ENCODE measurements around the gene SLC25A47.
"Not testable (repeated sequence)": the region's sequence is repeated elsewhere in the genome, so short reads cannot be mapped to it uniquely, and the experiment has no call there.

The SLC25A47 gene

DNA sequence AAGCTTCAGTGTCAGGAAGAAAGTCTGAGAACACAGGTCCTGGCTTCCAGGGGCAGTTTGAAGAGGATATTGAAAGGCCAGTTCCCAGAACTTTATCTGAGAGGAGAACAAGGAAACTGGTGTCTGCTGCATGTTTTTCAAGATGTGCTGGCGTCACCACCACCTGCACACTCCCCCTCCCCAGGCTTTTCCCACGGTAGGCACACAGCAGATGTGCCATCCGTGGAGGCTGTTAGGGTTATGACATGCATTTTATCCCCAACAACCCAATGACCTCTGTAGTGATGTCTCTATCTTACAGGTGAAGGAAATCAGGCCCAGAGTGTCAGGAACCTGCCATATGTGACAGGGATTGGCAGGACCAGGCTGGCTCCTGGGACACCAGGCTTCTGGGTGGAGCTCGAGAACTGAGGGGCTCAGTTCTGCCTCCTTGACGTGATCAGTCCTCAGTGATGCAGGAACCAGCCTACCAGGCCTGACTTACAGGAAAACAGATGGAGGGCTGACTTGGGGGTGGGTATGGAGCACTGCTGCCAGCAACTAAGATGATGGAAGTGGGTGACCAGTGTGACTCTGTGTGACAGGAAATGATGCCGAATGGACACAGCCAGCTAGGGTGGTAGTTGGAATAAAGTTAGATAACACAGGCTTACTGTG lies 16.8 kb downstream of the SLC25A47 start:
- H3K27me3 ChIP-seq (ENCODE audit: control insufficient read depth, insufficient read depth, low read length): no peaks in the 10 kb centered on the region
- no peak overlapping the region for H3K4me3 ChIP-seq (ENCODE audit: low read length)
- no peak overlapping the region for H3K27ac ChIP-seq (ENCODE audit: low read depth, low read length)
- peaks cover 10% of the 10 kb centered on the region for H3K4me1 ChIP-seq (ENCODE audit: control insufficient read depth, insufficient read depth, low read length)
- no peak overlapping the region for H3K9ac ChIP-seq (ENCODE audit: low read length)
- peaks cover 5% of the 10 kb centered on the region for H3K36me3 ChIP-seq (ENCODE audit: control insufficient read depth, insufficient read depth, low read length)

DNA sequence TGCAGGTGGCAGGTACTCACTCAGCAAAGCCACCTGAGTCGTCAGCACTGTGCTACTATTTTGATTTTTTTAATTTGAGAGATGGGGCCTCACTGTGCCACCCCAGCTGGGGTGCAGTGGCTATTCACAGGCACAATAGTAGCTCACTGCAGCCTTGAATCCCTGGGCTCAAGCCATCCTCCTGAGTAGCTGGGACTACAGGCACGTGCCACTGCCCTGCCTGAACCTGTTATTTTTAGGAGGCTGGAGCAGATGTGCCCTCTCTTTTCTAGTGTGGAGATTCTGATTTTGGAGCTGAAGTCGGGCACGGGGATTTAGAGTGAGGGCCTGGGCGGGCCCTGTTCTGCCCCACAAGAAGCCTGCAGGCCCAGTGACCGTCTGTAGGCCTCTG lies 17.3 kb downstream of the SLC25A47 start:
- H3K9ac ChIP-seq (ENCODE audit: low read length): no peak overlapping the region

DNA sequence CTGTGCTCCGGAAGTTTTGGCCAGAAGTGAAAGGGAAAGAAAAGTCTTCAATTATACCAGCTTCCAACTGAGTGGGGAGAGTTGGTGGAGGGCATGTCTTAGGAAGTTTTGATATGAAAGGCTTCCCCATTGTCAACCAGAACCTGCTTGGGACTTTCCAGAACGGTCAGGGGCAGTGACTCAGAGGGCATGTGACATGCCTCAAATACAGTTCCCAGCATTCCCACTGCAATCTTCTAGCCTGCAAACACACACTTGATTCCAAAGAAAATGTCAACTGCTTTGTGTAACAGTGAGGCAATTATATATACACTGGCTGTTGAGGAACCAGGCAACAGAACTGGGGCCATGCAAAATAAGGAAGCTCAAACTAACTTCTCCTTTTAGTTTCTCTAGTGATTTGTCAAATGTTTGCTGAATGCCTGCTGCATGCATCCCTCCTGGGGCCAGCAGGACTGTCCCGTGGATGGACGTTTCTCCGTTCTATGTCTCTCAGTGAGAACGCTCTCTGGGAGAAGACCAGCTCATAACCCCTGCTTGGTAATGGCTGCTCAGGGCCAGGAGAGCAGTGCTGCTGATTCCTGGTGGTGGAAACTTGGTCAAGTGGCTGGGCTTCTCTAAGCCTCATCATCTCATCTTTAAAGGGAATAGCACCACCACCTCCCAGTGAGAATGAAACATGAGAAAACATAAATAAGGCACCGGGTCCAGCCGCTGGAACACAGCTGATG lies 18.3 kb downstream of the SLC25A47 start:
- peak overlapping the region; percentile 41 for H3K27ac ChIP-seq (ENCODE audit: low read depth, low read length)
- H3K4me1 ChIP-seq (ENCODE audit: control insufficient read depth, insufficient read depth, low read length): peaks cover 10% of the 10 kb centered on the region
- H3K36me3 ChIP-seq (ENCODE audit: control insufficient read depth, insufficient read depth, low read length): peaks cover 7% of the 10 kb centered on the region
- no peak overlapping the region for H3K9ac ChIP-seq (ENCODE audit: low read length)
- no peak overlapping the region for H3K4me3 ChIP-seq (ENCODE audit: low read length)
- no peaks in the 10 kb centered on the region for H3K27me3 ChIP-seq (ENCODE audit: control insufficient read depth, insufficient read depth, low read length)

More for the DNA sequence above, 17.3 kb downstream of the SLC25A47 start:
- no peak overlapping the region for H3K4me3 ChIP-seq (ENCODE audit: low read length)
- H3K4me1 ChIP-seq (ENCODE audit: control insufficient read depth, insufficient read depth, low read length): peaks cover 10% of the 10 kb centered on the region
- H3K27ac ChIP-seq (ENCODE audit: low read depth, low read length): no peak overlapping the region
- H3K27me3 ChIP-seq (ENCODE audit: control insufficient read depth, insufficient read depth, low read length): no peaks in the 10 kb centered on the region
- H3K36me3 ChIP-seq (ENCODE audit: control insufficient read depth, insufficient read depth, low read length): peaks cover 5% of the 10 kb centered on the region

DNA sequence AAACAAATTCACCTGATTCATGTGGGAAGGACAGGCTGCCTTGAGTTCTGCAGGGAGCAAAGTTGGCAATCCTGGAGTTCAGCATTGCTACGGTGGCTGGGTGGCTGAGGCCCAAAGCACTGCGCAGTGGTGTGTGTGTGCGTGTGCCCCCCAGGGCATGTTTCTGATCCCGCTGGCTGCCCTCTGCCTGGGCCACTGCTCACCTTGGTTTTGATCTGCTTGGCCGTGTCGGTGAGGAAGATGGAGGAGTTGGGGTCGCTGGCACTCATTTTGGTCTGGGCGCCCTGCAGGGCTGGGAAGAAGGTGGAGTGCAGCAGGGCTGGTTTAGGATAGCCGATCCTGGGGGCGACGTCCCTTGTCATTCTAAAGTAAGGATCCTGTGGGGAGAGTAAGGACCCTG lies 19.1 kb downstream of the SLC25A47 start:
- Histone ChIP-seq H3K27ac (ENCODE audit: low read depth, low read length) (peak overlapping the region; percentile 41), H3K4me3 (ENCODE audit: low read length) (no peak overlapping the region), H3K9ac (ENCODE audit: low read length) (no peak overlapping the region), H3K27me3 (ENCODE audit: control insufficient read depth, insufficient read depth, low read length) (no peaks in the 10 kb centered on the region), H3K36me3 (ENCODE audit: control insufficient read depth, insufficient read depth, low read length) (peaks cover 4% of the 10 kb centered on the region), H3K4me1 (ENCODE audit: control insufficient read depth, insufficient read depth, low read length) (peaks cover 10% of the 10 kb centered on the region)

DNA sequence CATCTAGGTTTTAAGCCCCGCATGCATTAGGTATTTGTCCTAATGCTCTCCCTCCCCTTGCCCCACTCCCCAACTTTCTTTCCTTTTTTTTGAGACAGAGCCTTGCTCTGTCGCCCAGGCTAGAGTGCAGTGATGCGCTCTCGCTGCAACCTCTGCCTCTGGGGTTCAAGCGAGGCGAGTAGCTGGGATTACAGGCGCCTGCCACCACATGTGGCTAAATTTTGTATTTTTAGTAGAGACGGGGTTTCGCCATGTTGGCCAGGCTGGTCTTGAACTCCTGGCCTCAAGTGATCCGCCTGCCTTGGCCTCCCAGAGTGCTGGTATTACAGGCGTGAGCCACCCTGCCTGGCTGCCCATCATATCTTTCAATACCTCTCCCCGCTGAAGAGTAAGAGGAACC lies 19.7 kb downstream of the SLC25A47 start:
- H3K4me1 ChIP-seq (ENCODE audit: control insufficient read depth, insufficient read depth, low read length); H3K27ac ChIP-seq (ENCODE audit: low read depth, low read length); H3K36me3 ChIP-seq (ENCODE audit: control insufficient read depth, insufficient read depth, low read length); H3K27me3 ChIP-seq (ENCODE audit: control insufficient read depth, insufficient read depth, low read length); H3K9ac ChIP-seq (ENCODE audit: low read length); H3K4me3 ChIP-seq (ENCODE audit: low read length): not testable (repeated sequence)

DNA sequence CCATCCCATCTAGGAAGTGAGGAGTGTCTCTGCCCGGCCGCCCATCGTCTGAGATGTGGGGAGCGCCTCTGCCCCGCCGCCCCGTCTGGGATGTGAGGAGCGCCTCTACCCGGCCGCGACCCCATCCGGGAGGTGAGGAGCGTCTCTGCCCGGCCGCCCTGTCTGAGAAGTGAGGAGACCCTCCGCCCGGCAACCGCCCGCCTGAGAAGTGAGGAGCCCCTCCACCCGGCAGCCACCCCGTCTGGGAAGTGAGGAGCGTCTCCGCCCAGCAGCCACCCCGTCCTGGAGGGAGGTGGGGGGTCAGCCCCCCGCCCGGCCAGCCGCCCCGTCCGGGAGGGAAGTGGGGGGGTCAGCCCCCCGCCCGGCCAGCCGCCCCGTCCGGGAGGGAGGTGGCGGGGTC lies 21.5 kb downstream of the SLC25A47 start:
- H3K4me1 ChIP-seq (ENCODE audit: control insufficient read depth, insufficient read depth, low read length); H3K27me3 ChIP-seq (ENCODE audit: control insufficient read depth, insufficient read depth, low read length); H3K27ac ChIP-seq (ENCODE audit: low read depth, low read length); H3K9ac ChIP-seq (ENCODE audit: low read length); H3K4me3 ChIP-seq (ENCODE audit: low read length): not testable (repeated sequence)
- peaks cover 13% of the 10 kb centered on the region for H3K36me3 ChIP-seq (ENCODE audit: control insufficient read depth, insufficient read depth, low read length)

DNA sequence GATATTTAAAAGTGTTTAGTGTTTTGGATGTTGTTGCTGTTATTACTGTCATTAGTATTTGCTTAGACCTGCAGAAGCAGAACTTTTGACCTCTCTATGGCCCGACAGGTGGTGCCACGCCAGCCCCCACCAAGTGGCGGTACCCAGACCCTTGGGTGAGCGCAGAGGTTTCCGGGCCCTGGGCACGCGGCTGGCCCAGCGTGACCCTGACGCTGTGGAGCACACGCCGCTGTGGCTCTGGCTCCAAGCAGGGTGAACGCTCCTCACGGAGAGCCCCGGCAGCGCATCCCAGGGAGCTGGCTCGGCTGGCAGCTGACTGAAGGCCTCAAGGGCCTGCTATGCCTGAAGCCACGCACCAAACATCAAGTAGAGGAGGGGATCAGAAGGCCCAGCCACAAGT lies 22.6 kb downstream of the SLC25A47 start:
- Histone ChIP-seq H3K4me3 (ENCODE audit: low read length) (no peak overlapping the region), H3K36me3 (ENCODE audit: control insufficient read depth, insufficient read depth, low read length) (peaks cover 17% of the 10 kb centered on the region), H3K4me1 (ENCODE audit: control insufficient read depth, insufficient read depth, low read length) (peaks cover 10% of the 10 kb centered on the region), H3K27me3 (ENCODE audit: control insufficient read depth, insufficient read depth, low read length) (no peaks in the 10 kb centered on the region), H3K27ac (ENCODE audit: low read depth, low read length) (no peak overlapping the region), H3K9ac (ENCODE audit: low read length) (no peak overlapping the region)

DNA sequence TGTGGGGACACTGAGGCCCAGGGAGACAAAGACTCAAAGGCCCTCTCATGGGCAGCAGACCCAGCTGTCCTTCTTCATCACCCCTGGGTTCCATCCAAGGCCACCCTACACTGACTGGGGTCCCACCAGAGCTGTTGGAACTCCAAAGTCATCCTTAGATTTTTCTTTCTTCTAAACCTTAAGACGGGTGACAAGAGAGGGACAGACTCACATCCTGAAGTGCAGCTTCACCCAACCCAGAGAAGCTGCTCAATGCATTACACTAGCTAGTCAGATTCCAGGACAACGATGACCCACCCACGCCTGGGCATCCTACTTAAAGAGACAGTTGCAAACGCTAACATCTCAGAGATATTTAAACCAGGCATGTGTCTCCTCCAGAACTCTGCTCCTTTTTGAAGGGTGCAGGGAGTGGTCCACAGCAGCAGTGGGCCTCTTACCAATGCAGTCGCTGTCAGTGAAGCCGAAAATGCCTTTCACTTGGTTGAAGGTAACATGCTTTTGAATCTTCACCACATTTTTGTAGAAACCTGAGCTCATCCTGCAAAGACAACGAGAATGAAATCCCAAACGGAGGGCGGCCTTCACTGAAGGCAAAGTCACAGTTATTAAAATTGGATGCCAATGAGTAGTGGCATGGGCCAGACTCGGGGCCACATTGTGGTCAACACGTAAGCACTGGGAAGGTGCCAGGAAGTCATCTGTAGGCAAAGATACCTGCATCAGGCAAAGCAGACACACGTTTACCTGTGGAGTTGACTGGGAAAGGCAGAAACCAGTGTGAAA lies 23.4 kb downstream of the SLC25A47 start:
- H3K27ac ChIP-seq (ENCODE audit: low read depth, low read length): no peak overlapping the region

DNA sequence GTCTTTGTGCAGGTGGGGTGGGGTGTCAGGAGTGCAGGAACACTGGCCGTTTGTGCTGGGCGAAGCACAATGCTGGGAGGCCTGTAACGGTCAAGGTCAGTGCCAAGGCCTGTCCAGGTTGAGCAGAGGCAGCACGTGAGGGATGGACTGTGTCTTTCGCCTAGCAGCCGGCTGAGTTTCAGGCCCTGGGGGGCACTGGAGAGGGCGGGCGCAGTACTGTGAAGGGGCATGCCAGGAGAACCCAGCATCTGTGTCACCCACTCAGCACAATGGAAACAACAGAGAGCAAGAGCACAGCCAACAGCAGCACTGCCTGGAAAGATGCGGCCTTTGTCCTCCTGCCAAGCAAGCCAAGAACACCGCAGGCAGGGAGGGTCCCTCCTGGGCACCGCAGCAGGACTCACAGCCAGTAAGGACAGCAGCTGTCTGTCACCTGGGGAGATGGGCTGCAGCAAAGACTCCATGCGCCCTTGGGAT lies 25.2 kb downstream of the SLC25A47 start:
- H3K36me3 ChIP-seq (ENCODE audit: control insufficient read depth, insufficient read depth, low read length): peaks cover 20% of the 10 kb centered on the region
- no peaks in the 10 kb centered on the region for H3K27me3 ChIP-seq (ENCODE audit: control insufficient read depth, insufficient read depth, low read length)
- no peak overlapping the region for H3K9ac ChIP-seq (ENCODE audit: low read length)
- H3K4me1 ChIP-seq (ENCODE audit: control insufficient read depth, insufficient read depth, low read length): no peaks in the 10 kb centered on the region
- no peak overlapping the region for H3K27ac ChIP-seq (ENCODE audit: low read depth, low read length)
- no peak overlapping the region for H3K4me3 ChIP-seq (ENCODE audit: low read length)

More for the DNA sequence above, 23.4 kb downstream of the SLC25A47 start:
- Histone ChIP-seq H3K36me3 (ENCODE audit: control insufficient read depth, insufficient read depth, low read length) (peaks cover 21% of the 10 kb centered on the region), H3K27me3 (ENCODE audit: control insufficient read depth, insufficient read depth, low read length) (no peaks in the 10 kb centered on the region), H3K9ac (ENCODE audit: low read length) (no peak overlapping the region), H3K4me3 (ENCODE audit: low read length) (no peak overlapping the region), H3K4me1 (ENCODE audit: control insufficient read depth, insufficient read depth, low read length) (peaks cover 7% of the 10 kb centered on the region)

DNA sequence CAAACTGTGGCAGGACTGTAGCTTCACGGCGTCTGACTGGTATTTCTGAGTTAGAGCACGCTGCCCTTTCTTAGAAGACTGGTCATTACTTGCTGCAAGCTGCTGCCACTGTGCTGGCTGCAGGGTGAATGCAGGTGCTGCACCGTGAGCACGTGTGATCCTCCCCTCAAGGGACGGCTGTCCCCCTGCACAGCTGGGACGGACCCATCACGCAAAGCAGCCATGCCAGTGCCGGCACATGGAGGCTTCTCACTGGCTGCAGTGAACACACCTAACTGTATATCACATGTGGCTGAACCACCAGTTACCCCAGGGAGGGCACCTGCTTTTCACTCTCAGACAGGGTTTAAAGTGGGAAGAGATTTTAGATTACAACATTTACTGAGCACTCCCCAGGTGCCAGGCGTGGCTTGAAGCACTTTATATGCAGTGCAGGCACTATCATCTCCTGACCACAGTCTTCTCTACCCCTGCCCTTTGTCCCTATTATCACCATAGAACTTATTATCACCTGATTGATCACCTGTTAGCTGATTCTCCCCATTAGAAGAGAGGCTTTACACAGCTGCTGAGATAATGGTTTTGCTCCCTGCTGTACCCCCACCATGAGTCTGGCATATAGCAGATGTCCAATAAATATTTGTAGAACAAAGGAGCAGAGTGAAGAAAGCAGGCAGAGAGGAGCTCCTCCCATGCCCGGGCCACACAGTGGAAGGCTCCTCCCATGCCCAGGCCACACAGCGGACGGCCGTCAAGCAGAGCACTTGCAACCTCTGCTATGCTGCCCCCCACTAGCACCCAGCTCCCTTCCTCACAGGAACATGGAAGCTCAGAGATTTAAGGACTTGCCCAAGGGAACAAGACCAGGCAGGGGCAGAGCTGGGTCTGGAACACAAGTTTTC lies 25.9 kb downstream of the SLC25A47 start:
- Histone ChIP-seq H3K4me3 (ENCODE audit: low read length) (no peak overlapping the region), H3K9ac (ENCODE audit: low read length) (no peak overlapping the region), H3K27ac (ENCODE audit: low read depth, low read length) (no peak overlapping the region), H3K4me1 (ENCODE audit: control insufficient read depth, insufficient read depth, low read length) (no peaks in the 10 kb centered on the region), H3K27me3 (ENCODE audit: control insufficient read depth, insufficient read depth, low read length) (no peaks in the 10 kb centered on the region), H3K36me3 (ENCODE audit: control insufficient read depth, insufficient read depth, low read length) (peaks cover 26% of the 10 kb centered on the region)

DNA sequence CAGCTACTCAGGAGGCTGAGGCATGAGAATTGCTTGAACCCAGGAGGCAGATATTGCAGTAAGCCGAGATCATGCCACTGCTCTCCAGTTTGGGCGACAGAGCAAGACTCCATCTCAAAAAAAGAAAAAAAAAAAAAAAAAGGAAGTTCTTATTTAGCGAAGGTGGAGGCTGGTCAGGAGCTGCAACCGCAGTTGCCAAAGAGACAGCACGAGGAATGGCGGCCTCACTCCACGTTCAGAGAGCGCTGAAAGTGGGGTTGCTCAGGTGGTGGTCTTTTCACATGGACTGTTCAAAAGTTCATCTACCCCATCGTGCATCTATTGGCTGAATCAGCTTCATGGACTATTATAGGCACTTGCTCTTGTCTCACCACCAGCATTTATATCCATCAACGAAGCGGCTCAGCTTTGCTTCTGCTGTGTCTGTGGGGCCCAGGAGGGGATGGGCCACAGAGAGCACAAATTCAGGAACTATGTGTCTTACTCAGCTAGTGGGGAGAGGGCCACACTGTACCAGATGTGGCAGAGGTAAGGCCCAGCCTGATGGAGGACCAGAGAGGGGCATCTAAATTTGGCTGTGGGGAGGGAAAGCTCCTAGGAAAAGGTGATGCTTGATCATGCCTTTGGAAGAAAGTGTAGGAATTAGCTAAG lies 27.3 kb downstream of the SLC25A47 start:
- Histone ChIP-seq H3K9ac (ENCODE audit: low read length) (no peak overlapping the region), H3K4me3 (ENCODE audit: low read length) (no peak overlapping the region), H3K27ac (ENCODE audit: low read depth, low read length) (no peak overlapping the region), H3K4me1 (ENCODE audit: control insufficient read depth, insufficient read depth, low read length) (no peaks in the 10 kb centered on the region), H3K27me3 (ENCODE audit: control insufficient read depth, insufficient read depth, low read length) (no peaks in the 10 kb centered on the region), H3K36me3 (ENCODE audit: control insufficient read depth, insufficient read depth, low read length) (peaks cover 32% of the 10 kb centered on the region)

All from rectal smooth muscle tissue (tissue), 1 donor.